ENCODE measurements around the gene SOD3.

The SOD3 gene

GRCh38 chr4:24840826-24841543, 45.6 kb downstream of the SOD3 start:
- DNase-seq (ENCODE audit: low read depth in 3 of 3): no peak

DNA sequence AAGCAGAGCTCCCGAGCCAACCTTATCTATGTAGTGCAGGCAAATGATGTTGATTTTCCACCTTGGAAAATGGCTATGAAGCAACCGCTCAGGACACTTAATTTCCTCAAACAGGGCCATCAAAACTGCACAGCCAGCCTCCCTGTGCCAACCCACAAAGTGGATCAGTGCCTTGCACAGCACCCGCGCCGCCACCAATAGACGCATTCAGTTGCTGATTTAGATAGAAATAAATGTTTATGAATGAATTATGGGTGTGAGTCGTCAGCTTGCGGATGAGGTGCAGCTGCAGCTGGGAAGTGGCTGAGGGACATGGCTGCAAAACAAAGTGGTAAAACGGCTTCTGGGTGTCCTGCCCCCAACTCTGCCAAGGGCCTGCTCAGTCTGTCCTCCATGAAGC, 47.0 kb downstream of the SOD3 start:
- no peak for DNase-seq (ENCODE audit: low read depth in 3 of 3)

DNA sequence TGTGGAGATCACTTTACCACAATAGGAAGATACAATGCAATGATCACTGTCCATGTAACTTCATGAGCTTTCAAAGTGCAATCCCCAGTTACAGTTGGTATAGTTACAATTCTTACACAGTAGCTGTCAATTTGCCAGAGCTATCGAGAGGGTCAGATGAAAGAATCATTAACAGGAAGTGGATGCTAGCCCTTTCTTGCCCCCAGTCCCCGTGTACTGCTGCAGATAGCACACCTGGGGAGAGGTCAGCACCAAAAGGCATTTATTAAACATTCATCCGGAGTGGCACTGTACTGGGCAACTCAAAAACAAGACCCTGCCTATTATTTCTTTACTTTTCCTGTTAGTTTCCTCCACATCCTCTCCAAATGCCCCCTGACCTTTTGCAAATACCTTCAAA, 47.7 kb downstream of the SOD3 start:
- DNase-seq (ENCODE audit: low read depth in 3 of 3): no peak

GRCh38 chr4:24845132-24845531, 49.8 kb downstream of the SOD3 start:
- no peak for DNase-seq (ENCODE audit: low read depth in 3 of 3)

DNA sequence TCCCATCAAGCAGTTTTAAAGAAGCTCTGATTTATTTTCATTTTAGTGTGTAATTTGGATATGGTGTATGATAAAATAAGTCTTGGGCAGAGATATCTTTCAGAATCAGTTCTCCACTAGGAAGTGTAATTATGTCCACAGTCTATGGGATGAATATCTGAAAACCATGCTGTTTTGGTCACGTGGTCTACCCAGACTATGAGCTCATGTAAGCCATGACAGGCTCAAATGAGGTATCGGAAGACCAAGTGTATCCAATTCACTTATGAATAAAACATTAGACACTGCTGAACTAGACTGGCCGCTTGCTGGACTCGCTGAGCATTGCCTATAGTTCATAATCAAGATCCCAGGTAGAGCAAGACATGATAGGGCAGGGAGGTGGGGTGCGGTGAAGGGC, 50.5 kb downstream of the SOD3 start:
- DNase-seq (ENCODE audit: low read depth in 3 of 3): no peak

DNA sequence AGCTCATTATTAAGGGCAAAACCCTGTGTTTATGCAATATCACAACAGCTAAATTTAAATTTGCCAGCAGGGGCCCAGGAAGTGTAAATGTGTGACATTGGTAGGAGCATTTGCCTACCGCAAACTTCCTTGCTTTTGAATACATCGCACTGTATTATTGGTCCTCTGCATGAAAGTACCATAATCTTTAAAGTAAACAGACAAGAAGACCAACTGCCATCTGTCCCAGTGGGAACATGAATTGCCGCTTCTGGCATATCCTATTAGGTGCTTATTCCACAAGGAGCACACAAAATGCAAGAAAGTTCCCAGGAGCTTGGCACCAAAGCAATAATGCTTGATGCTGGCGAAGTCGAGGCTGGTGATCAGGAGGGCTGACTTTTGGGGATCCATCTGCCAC, 51.3 kb downstream of the SOD3 start:
- no peak for DNase-seq (ENCODE audit: low read depth in 3 of 3)

- DNase-seq (ENCODE audit: low read depth in 3 of 3): no peak
These were observed 54.0 kb downstream of the SOD3 start for GRCh38 chr4:24849351-24849750.

DNA sequence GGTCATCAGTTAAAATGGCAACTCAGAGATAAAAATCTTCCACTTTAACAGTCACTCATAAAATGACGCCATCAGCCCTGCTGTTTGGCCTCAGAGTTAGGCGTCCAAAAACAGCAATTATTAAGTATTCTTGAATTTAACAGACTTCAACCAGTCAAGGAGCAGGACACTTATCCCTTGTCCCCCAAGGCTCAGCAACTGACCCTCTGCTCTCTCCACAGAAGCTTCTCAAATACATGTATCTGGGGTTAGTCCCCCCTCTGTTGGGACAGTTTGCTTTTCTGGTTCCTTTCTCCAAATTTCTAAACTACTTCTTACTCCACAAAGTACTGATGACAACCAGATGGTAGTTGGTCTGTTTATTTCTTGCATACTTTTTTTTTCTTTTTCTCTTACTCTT, 54.4 kb downstream of the SOD3 start:
- no peak for DNase-seq (ENCODE audit: low read depth in 3 of 3)

Data from stimulated activated CD4-positive, alpha-beta T cell treated with anti-CD3 and anti-CD28 coated beads, TNF-alpha, amount 100 ng/mL, for 48 hours (primary cell).